Ectodermal cell (in vitro differentiated cells): ENCODE data around the gene BRINP3.

Source experiments
- H3K27ac ChIP-seq: 2 replicates; pipeline ENCODE4 v1.7.0; 2013; ENCODE audit warnings: mild to moderate bottlenecking, low read depth, low read length; ENCODE audit not compliant: insufficient read depth, poor library complexity, severe bottlenecking
- H3K27me3 ChIP-seq: 2 replicates; pipeline ENCODE4 v1.7.0; 2013; ENCODE audit warnings: mild to moderate bottlenecking, low read length; ENCODE audit not compliant: insufficient read depth, control insufficient read depth, poor library complexity, severe bottlenecking
- H3K36me3 ChIP-seq: one replicate; pipeline ENCODE4 v1.7.0; 2013; ENCODE audit warnings: low read length; ENCODE audit not compliant: control insufficient read depth, insufficient read depth
- H3K4me1 ChIP-seq: one replicate; pipeline ENCODE4 v1.7.0; 2013; ENCODE audit warnings: low read length; ENCODE audit not compliant: control insufficient read depth, insufficient read depth
- H3K4me3 ChIP-seq: 2 replicates; pipeline ENCODE4 v1.7.0; 2013; ENCODE audit warnings: low read depth, low read length, control low read depth; ENCODE audit not compliant: insufficient read depth
- H3K9me3 ChIP-seq: 2 replicates; pipeline ENCODE4 v1.7.0; 2013; ENCODE audit warnings: mild to moderate bottlenecking, low read length, moderate library complexity; ENCODE audit not compliant: control insufficient read depth
- WGBS, 2 experiments: methylation state at CpG; one replicate each; pipeline ENCODE4 v1.1.7; 2013; ENCODE audit warnings: missing lambda C conversion rate in 2 of 2; 5-methylcytosine and 5-hydroxymethylcytosine counted together

Gene BRINP3

DNA sequence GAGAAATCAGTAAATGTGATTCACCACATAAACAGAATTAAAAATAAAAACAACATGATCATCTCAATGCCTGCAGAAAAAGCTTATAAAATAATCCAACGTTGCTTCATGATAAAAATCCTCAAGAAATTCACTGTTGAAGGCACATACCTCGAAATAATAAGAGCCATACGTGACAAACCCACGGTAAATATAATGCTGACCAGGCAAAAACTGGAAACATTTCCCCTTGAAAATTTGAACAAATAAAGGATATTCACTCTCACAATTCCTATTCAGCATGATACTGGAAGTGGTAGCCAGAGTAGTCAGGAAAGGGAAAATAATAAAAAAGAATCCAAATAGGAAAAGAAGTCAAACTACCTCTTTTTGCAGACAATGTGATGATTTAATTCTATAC lies 148.8 kb downstream of the BRINP3 start:
- WGBS, 2 experiments, result 86 to 96% methylated on average over 4 of the region's 4 CpGs
- Histone ChIP-seq H3K27ac (no peak overlapping the region), H3K27me3 (no peaks in the 10 kb centered on the region), H3K4me3 (no peak overlapping the region), H3K36me3 (no peaks in the 10 kb centered on the region), H3K9me3 (no peaks in the 10 kb centered on the region), H3K4me1 (no peaks in the 10 kb centered on the region)

DNA sequence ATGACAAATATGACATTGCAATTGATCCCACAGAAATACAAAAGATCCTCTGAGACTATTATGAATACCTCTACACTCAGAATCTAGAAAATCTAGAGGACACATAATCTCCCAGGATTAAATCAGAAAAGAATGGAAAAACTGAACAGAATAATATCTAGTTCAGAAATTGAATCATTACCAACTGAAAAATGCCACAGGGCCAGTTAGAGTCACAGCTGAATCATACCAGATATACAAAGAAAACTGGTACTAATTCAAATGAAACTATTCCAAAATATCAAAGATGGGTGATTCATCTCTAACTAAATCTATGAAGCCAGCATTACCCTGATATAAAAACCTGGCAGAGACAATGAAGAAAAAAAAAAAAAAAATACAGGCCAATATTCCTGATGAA lies 149.3 kb downstream of the BRINP3 start:
- H3K4me3 ChIP-seq, result no peak overlapping the region
- no peaks in the 10 kb centered on the region for H3K9me3 ChIP-seq
- no peak overlapping the region for H3K27ac ChIP-seq
- H3K36me3 ChIP-seq, result no peaks in the 10 kb centered on the region
- H3K27me3 ChIP-seq, result no peaks in the 10 kb centered on the region
- no peaks in the 10 kb centered on the region for H3K4me1 ChIP-seq

DNA sequence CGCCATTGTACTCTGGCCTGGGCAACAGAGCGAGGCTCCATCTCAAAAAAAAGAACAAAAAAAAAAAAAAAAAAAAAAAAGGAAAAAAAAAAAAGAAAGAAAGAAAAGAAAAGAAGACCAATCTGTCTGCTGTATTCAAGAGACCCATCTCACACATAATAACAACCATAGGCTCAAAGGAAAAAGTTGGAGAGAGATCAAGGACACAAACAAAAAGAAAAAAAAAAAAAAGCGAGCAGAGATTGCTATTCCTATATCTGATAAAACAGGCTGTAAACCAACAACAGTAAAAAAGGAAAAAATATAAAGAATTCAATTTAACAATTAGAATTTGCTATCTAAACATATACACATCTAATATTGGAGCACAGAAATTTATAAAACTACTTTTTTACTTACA lies 150.4 kb downstream of the BRINP3 start:
- Histone ChIP-seq H3K4me3 (no peak overlapping the region), H3K4me1 (no peaks in the 10 kb centered on the region), H3K9me3 (no peaks in the 10 kb centered on the region), H3K27ac (no peak overlapping the region), H3K36me3 (no peaks in the 10 kb centered on the region), H3K27me3 (no peaks in the 10 kb centered on the region)
- WGBS, 2 experiments, result 100% methylated on average over 1 of the region's 3 CpGs

DNA sequence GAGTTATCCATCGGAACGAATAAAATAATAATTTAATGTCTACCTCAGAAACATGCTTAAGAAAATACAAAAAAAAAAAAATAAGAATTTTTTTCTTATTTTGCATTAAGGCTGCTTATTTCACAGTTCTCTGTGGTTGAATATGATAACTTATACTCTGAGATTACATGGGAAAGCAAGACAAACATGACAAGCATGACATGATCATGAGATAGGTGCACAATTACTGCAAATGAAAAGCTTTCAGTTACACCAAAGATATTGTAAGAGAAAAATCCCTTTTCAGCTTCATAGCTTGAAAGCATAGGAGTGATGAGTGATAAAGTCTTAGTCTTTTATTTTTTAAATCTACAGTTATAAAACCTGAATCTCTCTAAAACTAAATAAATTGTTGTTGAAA lies 154.1 kb downstream of the BRINP3 start:
- Histone ChIP-seq H3K27me3 (no peaks in the 10 kb centered on the region), H3K4me1 (no peaks in the 10 kb centered on the region), H3K4me3 (no peak overlapping the region), H3K9me3 (no peaks in the 10 kb centered on the region), H3K27ac (no peak overlapping the region), H3K36me3 (no peaks in the 10 kb centered on the region)
- no CpG with 5 or more reads among the region's 2 CpGs for WGBS, 2 experiments

DNA sequence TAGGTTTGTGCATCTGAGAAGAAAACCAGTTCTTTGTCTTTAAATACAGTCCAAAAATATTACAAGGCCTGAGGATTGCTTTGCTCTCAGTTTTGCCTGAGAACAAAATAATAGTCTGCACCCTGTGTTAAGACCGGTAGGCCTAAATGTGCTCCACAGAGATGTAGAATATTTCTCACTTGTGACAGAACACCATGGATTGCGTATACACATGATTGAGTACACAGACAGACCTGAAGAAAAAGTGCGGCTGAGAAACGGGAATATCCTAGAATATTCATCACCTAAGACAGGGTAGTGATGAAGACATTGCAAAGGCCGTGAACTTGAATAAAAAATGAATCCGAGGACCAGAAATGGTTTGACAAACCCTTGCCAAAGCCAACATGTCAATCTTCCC lies 155.4 kb downstream of the BRINP3 start:
- Histone ChIP-seq H3K4me3 (no peak overlapping the region), H3K27ac (no peak overlapping the region), H3K9me3 (no peaks in the 10 kb centered on the region), H3K36me3 (no peaks in the 10 kb centered on the region), H3K4me1 (no peaks in the 10 kb centered on the region), H3K27me3 (no peaks in the 10 kb centered on the region)
- WGBS, 2 experiments, result 94% methylated on average over 6 of the region's 6 CpGs

DNA sequence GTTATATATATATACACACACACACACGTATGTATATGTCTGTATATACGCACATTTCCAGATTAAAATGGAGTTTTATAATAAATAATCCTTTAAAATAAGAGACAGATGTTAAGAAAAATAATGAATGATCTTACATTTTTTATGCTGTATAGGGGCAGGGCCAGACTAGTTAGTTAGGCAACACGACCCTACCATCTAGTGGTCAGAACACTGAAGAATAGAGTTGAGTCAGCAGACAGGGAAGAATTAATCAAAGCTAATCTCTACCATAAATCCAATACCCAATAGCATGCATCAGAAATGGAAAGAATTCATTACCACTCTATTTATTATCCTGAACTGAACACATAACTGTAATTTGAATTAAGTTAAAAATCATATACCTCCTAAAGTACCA lies 156.7 kb downstream of the BRINP3 start:
- Histone ChIP-seq H3K4me1 (no peaks in the 10 kb centered on the region), H3K27ac (no peak overlapping the region), H3K27me3 (no peaks in the 10 kb centered on the region), H3K36me3 (no peaks in the 10 kb centered on the region), H3K4me3 (no peak overlapping the region), H3K9me3 (no peaks in the 10 kb centered on the region)
- 38 to 56% methylated on average over 1 of the region's 3 CpGs for WGBS, 2 experiments

DNA sequence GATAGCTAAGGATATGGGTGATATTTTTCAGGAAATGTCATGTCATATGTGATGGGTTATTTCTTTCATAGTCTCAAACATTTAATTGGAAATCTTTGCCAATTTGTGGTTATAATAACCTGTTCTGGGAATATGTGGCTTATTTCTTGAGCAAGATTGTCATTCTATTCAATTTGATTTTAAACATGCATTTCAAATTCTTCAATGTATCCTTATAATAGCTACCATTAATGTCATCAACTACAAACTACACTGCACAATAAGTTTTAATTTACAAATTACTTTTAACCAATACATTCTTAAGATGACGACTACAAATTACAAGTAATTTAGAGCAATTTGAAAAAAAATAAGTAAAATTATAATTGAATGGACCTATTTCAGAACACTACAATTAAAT lies 164.9 kb downstream of the BRINP3 start:
- no peak overlapping the region for H3K27ac ChIP-seq
- H3K4me3 ChIP-seq, result no peak overlapping the region
- no peaks in the 10 kb centered on the region for H3K4me1 ChIP-seq
- no peaks in the 10 kb centered on the region for H3K36me3 ChIP-seq
- 80% methylated on average over 1 of the region's 1 CpG; no CpG with 5 or more reads in 1 of the 2 experiments for WGBS, 2 experiments
- no peaks in the 10 kb centered on the region for H3K9me3 ChIP-seq
- H3K27me3 ChIP-seq, result no peaks in the 10 kb centered on the region

DNA sequence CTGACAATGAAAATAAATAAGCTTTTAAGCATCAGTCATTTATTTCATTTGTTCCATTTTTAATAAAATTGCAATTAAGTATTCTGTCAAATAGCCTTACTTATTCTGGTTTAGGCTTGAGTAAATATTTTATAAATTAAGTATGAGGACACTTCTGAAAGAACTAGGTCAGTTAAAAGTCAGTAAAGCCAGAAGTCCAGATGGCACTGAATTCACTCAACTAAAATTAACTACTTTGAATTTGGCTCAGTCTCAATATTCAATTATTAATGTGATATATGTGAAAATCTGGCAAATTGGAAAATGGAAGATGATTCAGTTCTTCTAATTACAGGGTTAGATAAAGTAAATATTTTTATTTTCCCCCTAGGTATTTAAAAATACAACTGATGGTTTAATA lies 174.2 kb downstream of the BRINP3 start:
- Histone ChIP-seq H3K27ac (no peak overlapping the region), H3K9me3 (no peaks in the 10 kb centered on the region), H3K36me3 (no peaks in the 10 kb centered on the region), H3K27me3 (no peaks in the 10 kb centered on the region), H3K4me1 (no peaks in the 10 kb centered on the region), H3K4me3 (no peak overlapping the region)

DNA sequence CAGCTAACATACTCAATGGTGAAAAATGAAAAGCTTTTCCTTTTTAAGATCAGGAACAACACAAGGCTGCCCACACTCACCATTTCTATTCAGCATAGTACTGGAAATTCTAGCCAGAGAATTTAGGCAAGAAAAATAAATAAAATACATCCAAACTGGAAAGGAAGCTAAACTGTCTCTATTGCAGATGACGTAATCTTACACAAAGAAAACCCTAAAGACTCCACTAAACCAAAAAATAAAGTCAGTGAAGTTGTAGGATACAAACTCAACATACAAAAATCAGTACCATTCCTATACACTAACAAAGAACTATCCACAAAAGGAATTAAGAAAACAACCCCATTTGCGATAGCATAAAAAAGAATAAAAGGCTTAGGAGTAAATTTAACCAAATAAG lies 181.2 kb downstream of the BRINP3 start:
- Histone ChIP-seq H3K4me1 (no peaks in the 10 kb centered on the region), H3K4me3 (no peak overlapping the region), H3K9me3 (no peaks in the 10 kb centered on the region), H3K27ac (no peak overlapping the region), H3K36me3 (no peaks in the 10 kb centered on the region), H3K27me3 (no peaks in the 10 kb centered on the region)
- WGBS, 2 experiments, result 75 to 95% methylated on average over 1 of the region's 2 CpGs

DNA sequence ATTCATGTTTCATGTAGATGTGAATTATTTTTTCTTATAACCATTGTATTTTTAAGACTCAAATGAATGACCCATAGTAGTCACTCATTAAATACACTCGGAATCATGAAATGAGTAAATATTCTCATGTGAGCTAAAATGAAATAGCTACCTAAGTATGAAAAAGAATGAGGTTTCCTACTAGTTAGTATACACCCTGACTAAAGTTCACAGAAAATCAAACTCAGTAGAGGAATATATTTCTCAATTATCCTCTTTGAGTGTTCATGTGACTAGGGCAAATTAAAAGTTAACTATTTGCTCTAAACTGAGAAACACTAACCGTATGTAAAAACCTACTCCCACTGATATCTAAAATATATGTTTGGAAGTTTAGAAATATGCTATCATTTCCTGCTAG lies 187.8 kb downstream of the BRINP3 start:
- no peaks in the 10 kb centered on the region for H3K9me3 ChIP-seq
- no peak overlapping the region for H3K27ac ChIP-seq
- H3K4me3 ChIP-seq, result no peak overlapping the region
- no CpG with 5 or more reads among the region's 2 CpGs for WGBS, 2 experiments
- H3K27me3 ChIP-seq, result no peaks in the 10 kb centered on the region
- no peaks in the 10 kb centered on the region for H3K36me3 ChIP-seq
- H3K4me1 ChIP-seq, result no peaks in the 10 kb centered on the region

DNA sequence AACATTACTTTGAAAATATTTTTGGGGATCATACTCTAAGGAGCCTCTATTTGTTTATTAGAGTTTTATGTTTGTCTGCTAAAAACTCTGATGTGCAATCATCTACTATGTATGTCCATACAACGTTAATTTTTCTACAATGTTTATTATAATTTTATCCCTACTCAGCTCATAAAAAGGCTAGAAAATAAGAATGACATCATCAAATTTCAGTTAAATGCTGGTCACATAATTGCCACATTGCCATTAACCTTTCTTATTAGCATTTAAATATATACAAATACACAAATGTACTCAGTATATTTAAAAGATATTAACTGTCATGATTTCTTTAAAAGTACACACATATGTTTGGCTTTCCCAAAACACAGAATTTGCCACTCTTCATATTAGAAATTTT lies 191.6 kb downstream of the BRINP3 start:
- 100% methylated on average over 1 of the region's 1 CpG; no CpG with 5 or more reads in 1 of the 2 experiments for WGBS, 2 experiments
- Histone ChIP-seq H3K4me3 (no peak overlapping the region), H3K36me3 (no peaks in the 10 kb centered on the region), H3K27me3 (no peaks in the 10 kb centered on the region), H3K4me1 (no peaks in the 10 kb centered on the region), H3K27ac (no peak overlapping the region), H3K9me3 (no peaks in the 10 kb centered on the region)
